ENCODE data around the gene CPXCR1. TPM values are rescaled to one million over a fixed set of nuclear protein-coding genes. Genes with fewer than 3 reads are reported as not detected.
"Not testable (repeated sequence)": the region's sequence is repeated elsewhere in the genome, so short reads cannot be mapped to it uniquely, and the experiment has no call there.

The CPXCR1 gene
- total RNA-seq, result not detected
- polyA plus RNA-seq, result not detected

- no peak within 1 kb of the TSS for H3K4me3 ChIP-seq (ENCODE audit: low read depth, low read length)
- H3K27ac Mint-ChIP-seq, result no peak within 1 kb of the TSS
- H3K9me3 Mint-ChIP-seq, result peaks cover 0 to 7% (median 1%) of the 10 kb centered on the region in 7 donors
Observed at GRCh38 chrX:88746925-88747324, at the start of gene CPXCR1. Gene CPXCR1, plus strand, starts transcription at chrX:88747225. Its CDS starts 6,190 bp downstream, at chrX:88753415.

GRCh38 chrX:88735835-88736234 is 11.2 kb upstream of the CPXCR1 start:
- H3K4me3 ChIP-seq (ENCODE audit: low read depth, low read length), result no peak overlapping the region
- no peaks in the 10 kb centered on the region for H3K36me3 ChIP-seq (ENCODE audit: control insufficient read depth, insufficient read depth, low read length)
- H3K27ac ChIP-seq (ENCODE audit: insufficient read depth, low read length, poor library complexity, severe bottlenecking), result no peak overlapping the region
- Mint-ChIP-seq H3K27me3 (no peaks in the 10 kb centered on the region), H3K36me3 (no peaks in the 10 kb centered on the region), H3K27ac (no peak overlapping the region), H3K4me1 (no peaks in the 10 kb centered on the region), H3K9me3 (peaks cover 0 to 11% (median 3%) of the 10 kb centered on the region in 7 donors), H3K4me3 (no peak overlapping the region)
- ATAC-seq (ENCODE audit: low read depth in 2 of 2) (no peak), DNase-seq (no peak)
- no peaks in the 10 kb centered on the region for H3K4me1 ChIP-seq (ENCODE audit: control insufficient read depth, insufficient read depth, low read length, poor library complexity, severe bottlenecking)
- H3K27me3 ChIP-seq (ENCODE audit: control insufficient read depth, insufficient read depth, low read length), result no peaks in the 10 kb centered on the region
- peaks cover 0 to 5% of the 10 kb centered on the region in 2 experiments for H3K9me3 ChIP-seq (ENCODE audit: control insufficient read depth in 2 of 2, low read length in 2 of 2)

More at GRCh38 chrX:88746925-88747324, at the start of gene CPXCR1:
- Histone ChIP-seq H3K36me3 (ENCODE audit: control insufficient read depth, insufficient read depth, low read length) (no peaks in the 10 kb centered on the region), H3K4me1 (ENCODE audit: control insufficient read depth, insufficient read depth, low read length, poor library complexity, severe bottlenecking) (no peaks in the 10 kb centered on the region), H3K9me3 (ENCODE audit: control insufficient read depth in 2 of 2, low read length in 2 of 2) (peaks cover 0 to 1% of the 10 kb centered on the region in 2 experiments), H3K27ac (ENCODE audit: insufficient read depth, low read length, poor library complexity, severe bottlenecking) (no peak within 1 kb of the TSS), H3K27me3 (ENCODE audit: control insufficient read depth, insufficient read depth, low read length) (no peaks in the 10 kb centered on the region)
- Mint-ChIP-seq H3K27me3 (no peaks in the 10 kb centered on the region), H3K4me1 (peaks cover 0 to 2% (median 0%) of the 10 kb centered on the region in 4 donors), H3K36me3 (no peaks in the 10 kb centered on the region), H3K4me3 (peak within 1 kb of the TSS in 2 of 4 donors; percentile 27 to 62)
- no peak for ATAC-seq (ENCODE audit: low read depth in 2 of 2)
- no peak for DNase-seq

GRCh38 chrX:88746215-88746614 is 810 bp upstream of the CPXCR1 start:
- H3K27me3 ChIP-seq (ENCODE audit: control insufficient read depth, insufficient read depth, low read length); H3K27ac Mint-ChIP-seq; ATAC-seq (ENCODE audit: low read depth in 2 of 2); H3K4me1 ChIP-seq (ENCODE audit: control insufficient read depth, insufficient read depth, low read length, poor library complexity, severe bottlenecking); H3K9me3 Mint-ChIP-seq; H3K27me3 Mint-ChIP-seq; H3K4me1 Mint-ChIP-seq; H3K27ac ChIP-seq (ENCODE audit: insufficient read depth, low read length, poor library complexity, severe bottlenecking); H3K4me3 ChIP-seq (ENCODE audit: low read depth, low read length); H3K9me3 ChIP-seq (ENCODE audit: control insufficient read depth in 2 of 2, low read length in 2 of 2); H3K36me3 ChIP-seq (ENCODE audit: control insufficient read depth, insufficient read depth, low read length); H3K4me3 Mint-ChIP-seq; H3K36me3 Mint-ChIP-seq; DNase-seq: not testable (repeated sequence)

GRCh38 chrX:88752339-88752738 is 5.3 kb downstream of the CPXCR1 start:
- H3K4me1 Mint-ChIP-seq; ATAC-seq (ENCODE audit: low read depth in 2 of 2); H3K36me3 Mint-ChIP-seq; H3K27ac Mint-ChIP-seq; H3K9me3 Mint-ChIP-seq; DNase-seq; H3K9me3 ChIP-seq (ENCODE audit: control insufficient read depth in 2 of 2, low read length in 2 of 2); H3K27ac ChIP-seq (ENCODE audit: insufficient read depth, low read length, poor library complexity, severe bottlenecking); H3K4me3 ChIP-seq (ENCODE audit: low read depth, low read length); H3K27me3 Mint-ChIP-seq; H3K4me3 Mint-ChIP-seq; H3K4me1 ChIP-seq (ENCODE audit: control insufficient read depth, insufficient read depth, low read length, poor library complexity, severe bottlenecking); H3K27me3 ChIP-seq (ENCODE audit: control insufficient read depth, insufficient read depth, low read length); H3K36me3 ChIP-seq (ENCODE audit: control insufficient read depth, insufficient read depth, low read length): not testable (repeated sequence)

- ATAC-seq (ENCODE audit: low read depth in 2 of 2) (no peak), DNase-seq (no peak)
- Histone ChIP-seq H3K27me3 (ENCODE audit: control insufficient read depth, insufficient read depth, low read length) (no peaks in the 10 kb centered on the region), H3K4me1 (ENCODE audit: control insufficient read depth, insufficient read depth, low read length, poor library complexity, severe bottlenecking) (no peaks in the 10 kb centered on the region), H3K27ac (ENCODE audit: insufficient read depth, low read length, poor library complexity, severe bottlenecking) (no peak overlapping the region), H3K36me3 (ENCODE audit: control insufficient read depth, insufficient read depth, low read length) (no peaks in the 10 kb centered on the region), H3K9me3 (ENCODE audit: control insufficient read depth in 2 of 2, low read length in 2 of 2) (no peaks in the 10 kb centered on the region), H3K4me3 (ENCODE audit: low read depth, low read length) (no peak overlapping the region)
- Mint-ChIP-seq H3K27ac (no peak overlapping the region), H3K4me3 (no peak overlapping the region), H3K4me1 (no peaks in the 10 kb centered on the region), H3K36me3 (no peaks in the 10 kb centered on the region), H3K9me3 (peaks cover 0 to 6% (median 0%) of the 10 kb centered on the region in 7 donors), H3K27me3 (no peaks in the 10 kb centered on the region)
Observed at GRCh38 chrX:88789825-88790224, 42.8 kb downstream of the CPXCR1 start.
